Measurements from ENCODE around the gene PFN3. TPM values are rescaled to one million over a fixed set of nuclear protein-coding genes. Genes with fewer than 3 reads are reported as not detected.

Gene PFN3
- total and polyA plus RNA-seq, 2 experiments from 2014 or later = 1.9 to 2.0 TPM

GRCh38 chr5:177446200-177447065 lies 46.0 kb upstream of the PFN3 start, which contains the start of gene PRR7:
Gene PRR7, plus strand, starts transcription at chr5:177446814. Its CDS starts 8,254 bp downstream, at chr5:177455068.
- Histone ChIP-seq H3K27me3 (ENCODE audit: insufficient read depth) (peaks cover 37% of the 10 kb centered on the region), H3K4me2 (peak within 1 kb of the TSS; percentile 88), H3F3A (replicated peaks; ENCODE audit: low read depth) (peaks cover 26% of the 10 kb centered on the region), H3K36me3 (ENCODE audit: insufficient read depth) (no peaks in the 10 kb centered on the region), H3K4me1 (ENCODE audit: insufficient read depth) (peaks cover 23% of the 10 kb centered on the region), H3K79me2 (replicated peaks; ENCODE audit: insufficient read depth) (no peaks in the 10 kb centered on the region), H2AFZ (0 out of 2 replicates have a peak within 1 kb of the TSS, but pooled peaks have one; percentile 56), H4K20me1 (replicated peaks; ENCODE audit: insufficient read depth) (no peaks in the 10 kb centered on the region; the same call in 1 of the 2 replicates), H3K9me2 (ENCODE audit: insufficient read depth) (no peaks in the 10 kb centered on the region), H3K4me3 (peak within 1 kb of the TSS; percentile 80), H3K27ac (ENCODE audit: low read depth) (no peak within 1 kb of the TSS)
- Mint-ChIP-seq H3K36me3 (ENCODE audit: low read depth) (peaks cover 11% of the 10 kb centered on the region; the same call in 2 of the 3 replicates), H3K27ac (no peak within 1 kb of the TSS), H3K4me3 (peak within 1 kb of the TSS; percentile 71), H3K4me1 (peaks cover 36% of the 10 kb centered on the region), H3K9me3 (peaks cover 3% of the 10 kb centered on the region; the same call in 1 of the 3 replicates), H3K27me3 (ENCODE audit: insufficient read depth, low read depth, poor library complexity) (peaks cover 44% of the 10 kb centered on the region)
- TF ChIP-seq JUNB (IDR thresholded peaks at IDR 0.05; ENCODE audit: unreplicated experiment) (no peak), CTCF (conservative IDR thresholded peaks at IDR 0.05; ENCODE audit: low read depth in 2 of 2) (peak in 1 of 2 experiments; percentile 15; a peak in 1 of 4 replicates), ZNF114 (CRISPR knock-in tag; IDR thresholded peaks at IDR 0.05) (peak; percentile 47; the same call in 1 of the 2 replicates)
- DNase-seq (ENCODE audit: low spot score) = peak; percentile 73
- peak; percentile 20 for ATAC-seq

GRCh38 chr5:177445917-177446199 lies 45.4 kb upstream of the PFN3 start:
- peaks cover 44% of the 10 kb centered on the region for H3K27me3 Mint-ChIP-seq (ENCODE audit: insufficient read depth, low read depth, poor library complexity)
- ATAC-seq = no peak
- H3K36me3 ChIP-seq (ENCODE audit: insufficient read depth) = no peaks in the 10 kb centered on the region

More at GRCh38 chr5:177445917-177446199, 45.4 kb upstream of the PFN3 start:
- Mint-ChIP-seq H3K36me3 (ENCODE audit: low read depth) (peaks cover 11% of the 10 kb centered on the region; the same call in 2 of the 3 replicates), H3K27ac (no peak overlapping the region), H3K9me3 (peaks cover 3% of the 10 kb centered on the region; the same call in 1 of the 3 replicates), H3K4me1 (peaks cover 36% of the 10 kb centered on the region), H3K4me3 (peak overlapping the region; percentile 67)
- H2AFZ ChIP-seq = no peak overlapping the region
- H3F3A ChIP-seq (replicated peaks; ENCODE audit: low read depth) = peaks cover 26% of the 10 kb centered on the region
- H3K79me2 ChIP-seq (replicated peaks; ENCODE audit: insufficient read depth) = no peaks in the 10 kb centered on the region
- no peaks in the 10 kb centered on the region; the same call in 1 of the 2 replicates for H4K20me1 ChIP-seq (replicated peaks; ENCODE audit: insufficient read depth)
- peak overlapping the region; percentile 80 for H3K4me3 ChIP-seq
- H3K27me3 ChIP-seq (ENCODE audit: insufficient read depth) = peaks cover 37% of the 10 kb centered on the region
- no peak overlapping the region for H3K27ac ChIP-seq (ENCODE audit: low read depth)
- no peaks in the 10 kb centered on the region for H3K9me2 ChIP-seq (ENCODE audit: insufficient read depth)
- TF ChIP-seq JUNB (IDR thresholded peaks at IDR 0.05; ENCODE audit: unreplicated experiment) (no peak), ZNF462 (CRISPR knock-in tag; IDR thresholded peaks at IDR 0.05) (no peak), CTCF (conservative IDR thresholded peaks at IDR 0.05; ENCODE audit: low read depth in 2 of 2) (no peak), CREB1 (CRISPR knock-in tag; IDR thresholded peaks at IDR 0.05; ENCODE audit: low read depth) (no peak), EZH2 (IDR thresholded peaks at IDR 0.05; ENCODE audit: low read depth, unreplicated experiment) (no peak), ZNF331 (CRISPR knock-in tag; IDR thresholded peaks at IDR 0.05; ENCODE audit: low read depth) (no peak), ZNF114 (CRISPR knock-in tag; IDR thresholded peaks at IDR 0.05) (no peak), STAT1 (IDR thresholded peaks at IDR 0.05; ENCODE audit: unreplicated experiment) (no peak)
- peaks cover 23% of the 10 kb centered on the region for H3K4me1 ChIP-seq (ENCODE audit: insufficient read depth)
- H3K4me2 ChIP-seq = peak overlapping the region; percentile 88
- DNase-seq (ENCODE audit: low spot score) = no peak

Measured in GM23338 (cell line).